Stimulated activated CD4-positive, alpha-beta T cell treated with anti-CD3 and anti-CD28 coated beads, Interleukin-15, amount 100 ng/mL, for 1 hour (primary cell): Measurements from ENCODE around the gene LINGO4.

Source experiments
- DNase-seq, 2 donors: peaks; one replicate each; pipeline ENCODE4 v3.0.0-alpha.2; 2020; ENCODE audit warnings: low read depth in 1 of 2, low spot score in 1 of 2

LINGO4 gene, protein sequence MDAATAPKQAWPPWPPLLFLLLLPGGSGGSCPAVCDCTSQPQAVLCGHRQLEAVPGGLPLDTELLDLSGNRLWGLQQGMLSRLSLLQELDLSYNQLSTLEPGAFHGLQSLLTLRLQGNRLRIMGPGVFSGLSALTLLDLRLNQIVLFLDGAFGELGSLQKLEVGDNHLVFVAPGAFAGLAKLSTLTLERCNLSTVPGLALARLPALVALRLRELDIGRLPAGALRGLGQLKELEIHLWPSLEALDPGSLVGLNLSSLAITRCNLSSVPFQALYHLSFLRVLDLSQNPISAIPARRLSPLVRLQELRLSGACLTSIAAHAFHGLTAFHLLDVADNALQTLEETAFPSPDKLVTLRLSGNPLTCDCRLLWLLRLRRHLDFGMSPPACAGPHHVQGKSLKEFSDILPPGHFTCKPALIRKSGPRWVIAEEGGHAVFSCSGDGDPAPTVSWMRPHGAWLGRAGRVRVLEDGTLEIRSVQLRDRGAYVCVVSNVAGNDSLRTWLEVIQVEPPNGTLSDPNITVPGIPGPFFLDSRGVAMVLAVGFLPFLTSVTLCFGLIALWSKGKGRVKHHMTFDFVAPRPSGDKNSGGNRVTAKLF

DNA sequence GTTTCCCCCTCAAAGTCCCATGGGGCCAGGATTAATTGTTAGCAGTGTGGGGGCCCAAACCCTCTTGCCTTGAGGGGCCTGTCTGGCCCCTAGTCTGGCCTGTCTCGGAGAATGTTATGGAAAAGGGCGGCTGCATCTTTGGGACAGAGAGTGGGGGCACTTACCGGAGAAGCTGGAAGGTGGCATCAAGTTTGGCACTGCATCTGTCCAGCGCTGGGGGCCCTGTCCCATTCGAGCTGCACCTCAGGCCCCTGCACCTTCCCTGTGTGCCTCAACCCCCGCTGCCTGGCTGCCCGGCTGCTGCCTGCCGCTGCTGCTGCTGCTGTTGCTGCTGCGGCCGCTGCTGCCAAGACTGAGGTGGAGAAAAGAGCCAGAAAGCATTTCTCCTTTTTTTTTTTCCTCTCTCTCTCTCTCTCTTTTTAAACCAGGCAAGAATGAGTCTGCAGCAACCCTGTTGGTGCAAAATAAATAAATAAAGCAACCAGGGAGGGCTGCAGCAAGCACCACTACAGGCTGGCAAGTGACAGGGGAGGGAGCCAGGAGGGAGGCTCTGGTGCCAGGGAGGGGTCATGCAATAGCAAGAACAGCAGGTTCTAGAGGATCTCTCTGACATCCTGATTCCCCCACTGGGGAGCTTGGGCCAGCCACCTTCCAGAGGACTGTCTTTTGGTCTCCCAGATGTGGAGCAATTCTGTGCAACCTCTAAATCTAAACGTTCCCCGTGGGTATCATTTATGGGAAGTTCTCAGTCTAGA lies at the start of gene LINGO4:
Gene LINGO4, minus strand, starts transcription at position 354 of the 755 bp plus-strand sequence. CDS start 2,715 bp downstream, outside the sequence.
- DNase-seq: no peak

DNA sequence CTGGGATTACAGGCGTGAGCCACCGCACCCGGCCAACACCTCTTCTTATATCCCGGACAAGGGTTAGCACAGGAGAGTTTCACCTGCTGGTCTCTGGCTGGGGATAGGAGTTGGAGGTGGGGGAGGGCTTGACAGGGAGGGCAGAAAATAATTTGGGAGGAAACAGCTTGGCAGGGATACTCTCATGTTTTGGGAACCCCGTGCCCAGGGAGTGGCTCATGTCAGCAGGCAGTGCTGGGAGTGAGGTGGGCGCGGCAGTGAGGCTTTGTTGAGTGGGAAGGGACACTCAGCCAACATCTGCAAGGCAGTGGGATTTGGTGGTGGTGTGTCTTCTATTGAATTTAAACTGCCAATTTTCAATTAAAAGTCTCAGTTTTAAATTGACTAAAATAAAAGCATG lies 49.4 kb upstream of the LINGO4 start:
- DNase-seq: no peak

DNA sequence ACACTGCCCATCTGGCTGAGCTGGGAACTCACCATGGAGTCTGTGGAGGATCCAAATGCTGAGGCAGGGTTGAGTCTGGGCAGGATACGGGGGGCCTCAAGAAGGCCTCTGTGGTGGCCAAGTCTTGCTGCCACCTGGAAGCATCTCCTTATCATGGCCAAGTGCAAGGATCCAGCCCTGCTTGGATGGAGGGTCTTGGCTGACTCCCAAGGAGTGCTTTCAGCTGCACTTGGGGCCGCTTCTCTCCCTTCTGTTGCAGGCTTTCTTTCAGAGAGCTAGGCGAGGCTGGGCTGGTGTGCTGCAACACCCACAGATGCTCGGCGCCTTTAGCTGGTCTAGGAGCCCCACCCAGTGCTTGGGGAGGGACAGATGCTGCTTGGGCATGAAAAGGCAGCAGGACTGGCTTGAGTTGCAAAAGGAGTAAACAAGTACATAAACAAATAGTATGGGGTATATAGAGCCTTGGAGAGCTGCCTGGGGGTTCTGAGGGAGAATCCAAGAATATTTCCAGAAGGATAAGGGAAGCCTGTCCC lies 48.3 kb upstream of the LINGO4 start, which contains the start of gene THEM5:
Gene THEM5, minus strand, starts transcription at position 302 of the 533 bp plus-strand sequence. Its CDS starts 147 bp downstream, at position 155.
- no peak for DNase-seq

DNA sequence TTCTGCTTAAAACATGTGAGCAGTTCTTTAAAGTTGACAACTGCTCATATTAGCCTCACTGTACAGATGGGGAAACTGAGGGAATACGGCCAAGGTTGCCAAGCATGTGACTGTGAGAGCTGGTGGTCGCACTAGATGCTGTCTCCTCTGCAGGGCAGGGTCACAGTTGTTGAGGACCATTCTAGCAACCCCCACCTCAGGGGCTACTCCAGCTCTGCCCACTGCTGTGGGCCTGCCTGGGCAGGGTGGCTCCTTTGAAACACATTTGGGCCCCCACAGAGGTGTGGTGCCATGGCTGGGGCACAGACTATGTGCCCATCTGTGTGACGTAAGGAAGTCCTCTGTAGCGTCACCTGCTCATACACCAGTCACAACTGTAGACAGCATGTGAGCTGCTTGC lies 47.5 kb upstream of the LINGO4 start:
- DNase-seq: no peak

DNA sequence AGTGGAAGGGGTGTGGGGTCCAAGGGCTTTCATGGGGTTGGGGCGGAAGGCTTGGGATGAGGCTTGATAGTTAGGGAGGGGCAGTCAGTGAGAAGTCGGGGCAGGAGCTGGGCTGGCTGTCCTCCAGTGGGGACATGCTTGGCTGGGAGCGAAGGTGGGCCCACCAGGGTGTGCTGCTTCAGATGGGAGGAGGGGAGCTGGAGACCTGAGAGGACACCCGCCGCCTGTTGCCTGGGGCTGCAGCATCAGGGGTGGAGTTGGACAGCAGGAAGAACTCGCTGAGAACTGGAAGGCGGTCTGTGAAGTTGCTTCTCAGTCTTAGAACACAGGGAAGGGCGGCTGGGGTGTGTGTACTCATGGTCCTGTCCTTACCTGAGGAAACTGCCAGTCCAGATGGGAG lies 46.7 kb upstream of the LINGO4 start:
- no peak for DNase-seq

DNA sequence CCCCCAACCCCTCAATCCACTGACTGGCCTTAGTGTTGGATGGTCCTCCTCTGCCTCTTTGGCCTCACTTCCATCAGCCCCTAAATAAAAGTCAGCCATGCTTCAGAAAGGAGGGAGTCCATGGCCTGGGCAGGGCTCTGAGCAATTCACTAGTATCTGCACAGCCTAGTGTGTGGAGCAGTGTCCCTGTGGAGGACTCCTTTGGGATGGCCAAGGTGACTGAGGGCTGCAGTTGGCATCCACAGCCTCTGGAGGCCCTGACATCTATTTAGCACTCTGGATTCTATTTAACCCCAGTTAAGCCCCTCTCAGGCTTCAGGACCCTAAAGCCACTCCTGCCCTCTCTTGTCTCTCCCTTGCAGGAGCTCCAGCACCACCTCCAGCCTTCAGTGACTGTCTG lies 44.7 kb upstream of the LINGO4 start:
- no peak for DNase-seq

DNA sequence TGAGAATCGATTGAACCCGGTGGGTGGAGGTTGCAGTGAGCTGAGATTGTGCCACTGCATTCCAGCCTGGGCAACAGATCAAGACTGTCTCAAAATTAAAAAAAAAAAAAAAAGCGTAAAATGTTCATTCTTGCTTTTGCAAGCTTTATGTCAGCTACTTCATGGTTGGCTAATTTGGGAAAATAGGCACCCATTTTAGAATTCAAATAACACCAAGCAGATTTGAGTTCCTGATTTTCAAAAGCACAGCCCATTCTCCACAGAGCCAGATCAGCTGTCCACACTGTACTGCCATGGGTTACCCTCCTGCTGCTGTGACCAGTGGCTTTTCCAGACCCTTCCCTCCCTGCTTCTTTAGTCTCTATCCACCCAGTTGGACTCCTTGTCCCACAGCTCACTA lies 43.9 kb upstream of the LINGO4 start:
- no peak for DNase-seq

DNA sequence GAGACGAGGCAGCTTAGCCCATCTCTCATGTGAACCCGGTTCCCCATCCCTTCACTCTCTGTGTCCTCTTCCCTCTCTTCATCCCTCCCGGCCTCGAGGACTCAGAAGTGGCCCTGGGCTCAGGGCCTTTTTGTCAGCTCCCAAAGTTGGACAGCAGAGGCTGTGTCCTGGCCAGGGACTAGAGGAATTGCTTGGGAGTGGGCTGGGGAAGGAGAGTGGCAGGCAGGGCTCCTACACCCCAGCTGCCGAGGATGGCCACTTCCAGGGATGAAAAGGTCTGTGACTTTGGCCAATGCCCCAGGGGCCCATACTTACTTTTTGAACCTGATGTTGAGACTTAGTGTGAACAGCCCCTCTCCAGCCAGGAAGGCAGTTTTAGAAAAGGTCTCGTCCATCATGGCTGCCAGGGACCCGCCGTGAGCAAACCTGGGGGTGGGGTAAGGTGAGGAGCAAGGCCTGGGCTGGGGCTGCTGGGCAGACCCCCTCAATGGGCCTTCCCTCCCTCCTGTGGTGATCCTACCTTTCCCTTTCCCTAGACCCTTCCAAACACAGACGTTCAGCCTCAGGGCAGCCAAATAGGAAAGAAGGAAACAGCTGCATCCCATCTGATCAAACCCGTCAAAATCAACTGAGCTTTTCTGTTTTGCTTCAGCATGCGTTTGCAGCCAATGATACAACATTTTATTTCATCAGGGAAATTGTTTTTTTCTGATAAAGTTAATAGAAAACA lies 42.8 kb upstream of the LINGO4 start:
- DNase-seq: no peak

DNA sequence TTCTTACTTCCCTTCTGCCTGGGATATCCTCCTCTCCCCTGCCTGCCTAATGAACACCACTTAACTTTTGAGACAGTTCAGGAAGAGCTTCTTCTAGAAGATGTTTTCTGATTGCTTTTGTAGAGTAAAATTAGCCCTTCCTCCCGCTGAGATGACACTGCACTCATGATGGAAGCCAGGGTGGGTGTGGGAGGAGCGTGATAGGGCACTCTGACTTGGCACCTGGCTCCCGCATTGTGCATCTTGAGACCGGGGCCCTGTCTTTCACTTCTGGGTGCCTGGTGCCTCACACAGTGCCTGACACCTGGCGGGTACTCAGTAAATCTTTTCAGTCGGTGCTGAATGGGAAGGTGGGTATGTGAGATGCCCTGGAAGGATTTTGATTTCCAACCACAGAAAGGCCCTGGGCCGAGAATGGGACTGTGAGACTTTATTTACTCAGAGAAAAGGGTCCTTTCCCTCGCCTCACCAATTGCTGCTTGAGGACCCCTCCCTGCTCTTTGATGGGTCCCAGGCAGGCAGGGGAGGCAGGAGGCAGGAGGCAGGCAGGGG lies 41.5 kb upstream of the LINGO4 start:
- no peak for DNase-seq

DNA sequence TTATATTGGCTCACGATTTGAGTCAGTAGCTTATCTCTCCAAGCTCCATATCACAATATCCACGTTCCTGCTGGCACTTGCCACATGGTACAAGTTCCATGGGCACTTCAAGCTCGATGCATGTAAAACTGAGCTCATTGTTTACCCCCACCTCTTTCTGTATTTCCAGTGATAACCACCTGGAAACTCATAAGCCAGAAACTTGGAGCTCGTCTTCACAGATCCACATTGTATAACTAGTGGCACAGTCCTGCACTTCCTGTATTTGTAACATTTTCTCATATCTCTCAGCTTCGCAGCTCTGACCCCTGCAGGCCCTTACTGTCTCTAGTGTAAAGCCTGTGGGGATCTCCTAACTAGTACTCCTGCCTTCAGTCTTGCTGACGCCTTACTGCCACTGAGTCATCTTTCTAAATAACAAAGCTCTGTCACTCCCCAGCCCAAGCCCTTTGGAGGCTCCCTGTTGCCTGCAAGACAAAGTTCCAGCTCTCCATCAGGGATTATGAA lies 40.9 kb upstream of the LINGO4 start:
- DNase-seq: no peak

DNA sequence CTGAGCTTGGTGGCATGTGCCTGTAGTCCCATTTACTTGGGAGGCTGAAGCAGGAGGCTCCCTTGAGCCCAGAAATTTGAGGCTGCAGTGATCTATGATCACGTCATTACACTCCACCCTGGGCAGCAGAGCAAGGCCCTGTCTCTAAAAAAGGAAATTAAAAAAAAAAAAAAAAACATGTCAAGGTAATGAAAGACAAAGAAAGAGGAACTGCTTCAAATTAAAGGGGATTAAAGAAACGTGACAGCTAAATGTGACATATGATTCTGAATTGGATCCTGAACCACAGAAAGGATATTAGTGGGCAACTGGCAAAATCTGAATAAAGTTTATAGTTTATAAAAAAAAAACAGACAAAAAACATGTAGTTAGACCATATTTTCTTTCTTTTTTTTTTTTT lies 38.2 kb upstream of the LINGO4 start:
- DNase-seq: no peak

DNA sequence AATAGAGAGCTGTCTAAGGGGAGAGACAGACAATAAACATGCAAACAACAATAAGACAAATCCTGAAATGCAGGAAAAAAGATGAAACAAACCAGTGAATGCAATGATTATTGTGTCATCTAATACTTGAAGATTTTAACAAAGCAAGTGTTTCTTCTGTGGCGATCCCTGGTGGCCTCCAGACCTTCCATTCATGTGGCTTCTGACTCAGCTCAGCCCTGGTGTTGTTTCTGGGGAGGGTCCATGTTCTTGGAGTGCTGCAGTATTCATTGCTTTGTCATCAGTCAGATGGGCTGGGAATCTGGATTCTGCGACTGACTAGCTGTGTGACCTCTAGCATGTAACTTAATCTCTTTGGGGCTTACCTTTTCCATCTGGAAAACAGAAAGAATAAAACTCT lies 35.9 kb upstream of the LINGO4 start:
- DNase-seq: no peak

DNA sequence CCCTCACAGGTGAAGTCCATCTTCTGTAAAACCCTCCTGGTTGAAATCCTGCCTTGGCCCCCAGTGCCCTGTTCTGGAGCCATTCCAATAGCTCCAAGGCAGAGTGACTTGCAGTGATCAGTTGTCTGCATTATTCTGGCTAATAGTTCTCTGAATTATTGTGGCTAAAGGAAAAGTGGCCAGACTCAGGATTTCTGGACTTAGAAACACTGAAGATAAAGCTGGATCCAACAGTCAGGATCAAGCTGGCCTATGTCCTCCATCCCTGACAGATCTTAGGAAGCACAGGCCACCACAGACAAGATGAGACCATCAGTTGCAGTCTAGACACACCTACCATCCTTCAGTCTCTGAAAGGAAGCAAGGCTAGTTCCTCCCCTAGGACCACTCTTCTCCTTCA lies 35.2 kb upstream of the LINGO4 start:
- DNase-seq: no peak

DNA sequence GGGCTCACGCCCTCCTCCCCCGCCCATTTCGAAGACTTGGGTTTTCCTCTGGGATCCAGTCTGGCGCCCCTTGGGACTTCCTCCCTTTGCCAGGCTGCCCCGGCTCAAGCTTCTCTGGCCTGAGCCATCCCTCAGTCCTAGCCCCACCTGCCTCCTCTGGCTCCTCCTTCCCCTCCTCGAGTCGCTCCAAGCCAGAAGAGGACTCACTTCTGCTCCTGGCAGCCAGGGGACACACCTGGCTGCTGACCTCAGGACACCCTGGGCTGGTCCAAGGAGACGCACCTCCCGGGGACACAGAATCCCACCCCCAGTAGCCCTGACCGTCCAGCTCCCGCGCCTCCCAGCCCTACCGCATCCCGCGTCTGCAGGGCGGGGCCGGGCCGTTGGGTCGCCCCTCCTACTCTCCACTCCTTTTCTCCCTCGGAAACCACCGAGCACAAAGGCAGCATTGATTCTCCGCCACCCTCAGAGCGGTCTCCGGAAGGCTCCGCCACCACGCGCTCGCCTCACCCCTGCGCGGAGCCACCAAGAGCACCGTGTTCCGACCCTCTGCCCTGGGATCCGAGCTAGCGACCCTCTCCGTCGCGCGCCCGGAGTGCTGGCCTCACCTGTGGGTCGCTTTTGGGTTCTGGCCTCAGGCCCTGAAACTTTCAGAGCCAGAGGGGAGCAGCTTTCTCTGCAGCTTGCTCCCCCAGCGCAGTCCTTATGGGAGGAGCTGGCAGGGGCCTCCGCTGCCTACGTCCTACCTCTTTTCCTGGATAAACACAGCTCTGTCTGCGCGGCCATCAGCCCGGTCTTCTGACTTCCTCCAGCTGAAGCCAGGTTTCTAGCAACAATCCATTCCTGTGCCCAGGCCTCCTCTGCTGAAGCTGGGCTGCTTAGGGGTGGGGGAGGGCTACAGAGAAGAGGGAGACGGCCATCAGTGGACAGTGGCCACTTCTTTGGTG lies 34.5 kb upstream of the LINGO4 start, which contains the start of gene C2CD4D:
Gene C2CD4D, minus strand, starts transcription at position 364 of the 947 bp plus-strand sequence. CDS start 831 bp downstream, outside the sequence.
- DNase-seq: peak; percentile 47 to 51

DNA sequence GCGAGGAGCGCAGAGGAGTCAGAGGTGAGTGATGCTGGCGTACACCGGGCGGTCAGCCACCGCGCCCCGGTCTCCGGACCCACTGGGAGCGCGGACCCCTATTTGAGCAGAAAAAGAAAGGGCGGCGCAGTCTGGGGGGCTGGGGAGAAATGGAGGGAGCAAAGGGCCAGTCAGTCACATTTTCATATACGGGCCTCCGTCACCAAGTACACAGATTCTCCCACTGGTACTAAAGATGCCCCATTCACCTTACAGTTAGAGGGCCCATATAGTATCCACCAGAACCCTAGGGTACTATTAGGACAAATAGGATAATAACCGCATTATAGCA lies 33.8 kb upstream of the LINGO4 start:
- no peak for DNase-seq

DNA sequence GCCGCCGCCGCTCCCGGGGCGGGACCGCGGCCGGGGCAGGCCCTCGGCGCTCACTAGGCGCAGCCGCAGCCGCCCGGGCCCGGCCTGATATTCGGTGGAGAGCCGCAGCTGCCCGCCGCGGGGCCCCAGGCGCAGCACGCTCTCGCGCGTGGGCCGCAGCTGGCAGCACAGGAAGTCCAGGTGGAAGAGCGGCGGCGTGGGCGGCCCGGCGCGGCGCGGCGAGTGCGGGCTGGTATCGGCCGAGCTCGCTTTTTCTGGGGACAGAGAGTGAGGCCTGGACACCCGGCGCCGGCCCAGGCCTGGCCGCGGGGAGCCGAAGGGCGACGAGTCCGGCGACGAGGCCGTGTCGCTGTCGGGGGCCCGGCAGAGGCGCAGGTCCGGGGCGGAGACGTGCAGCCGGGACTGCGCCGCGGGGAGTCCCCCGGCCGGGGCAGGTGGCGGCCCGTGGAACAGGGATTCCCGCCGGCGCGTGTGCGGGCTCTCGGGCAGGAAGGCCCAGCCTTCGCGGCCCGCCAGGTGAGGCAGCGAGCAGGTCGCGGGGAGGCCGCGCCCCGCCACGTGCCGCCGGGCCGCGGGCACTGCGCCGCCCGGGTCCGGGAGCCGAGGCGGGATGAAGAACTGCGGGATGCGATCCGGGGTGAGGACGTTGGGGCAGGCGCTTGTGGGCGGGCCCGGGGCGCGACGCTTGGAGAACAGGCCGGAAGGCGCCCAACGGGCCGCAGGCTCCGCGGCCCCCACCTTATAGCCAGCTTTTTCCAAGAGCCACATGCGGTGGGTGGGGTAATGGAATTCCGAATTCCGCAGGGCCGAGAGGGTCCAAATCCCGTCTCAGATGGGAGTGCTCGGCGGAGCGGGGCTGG lies 33.2 kb upstream of the LINGO4 start:
- no peak for DNase-seq

DNA sequence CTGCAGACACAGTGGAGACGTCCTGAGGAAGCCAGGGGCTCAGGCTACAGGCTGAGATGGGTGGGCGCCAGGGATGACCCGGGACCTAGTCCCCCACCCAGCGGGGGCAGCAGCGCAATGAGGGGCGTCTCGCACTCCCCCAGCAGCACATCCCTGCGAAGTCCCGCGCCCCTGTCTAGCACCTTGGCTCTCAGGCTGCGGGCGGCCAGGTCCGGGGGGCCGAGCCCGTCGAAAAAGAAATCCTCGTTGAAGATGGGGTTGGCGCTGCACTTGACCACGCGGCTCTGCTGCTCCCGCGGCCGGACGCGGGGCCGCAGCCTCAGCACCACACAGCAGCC lies 32.6 kb upstream of the LINGO4 start:
- no peak for DNase-seq

DNA sequence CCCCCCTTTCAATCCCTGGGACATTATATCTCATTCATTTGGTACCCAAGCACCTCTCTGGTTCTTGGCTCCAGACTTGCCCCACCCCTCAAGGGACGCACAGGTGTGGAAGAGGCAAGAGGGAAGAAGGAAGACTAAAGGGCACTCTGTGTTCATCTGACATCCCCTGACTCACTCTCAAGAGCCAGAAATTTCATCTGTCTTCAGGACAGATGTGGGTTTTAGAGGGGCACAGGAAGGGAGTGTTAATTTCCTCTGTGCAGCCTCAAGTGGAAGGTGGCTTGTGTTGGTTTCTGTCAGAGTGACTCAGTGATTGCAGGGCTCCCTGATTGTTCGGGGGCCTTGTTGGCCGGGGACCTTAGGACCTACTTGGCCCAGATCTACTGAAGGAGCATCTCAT lies 32.0 kb upstream of the LINGO4 start:
- no peak for DNase-seq

DNA sequence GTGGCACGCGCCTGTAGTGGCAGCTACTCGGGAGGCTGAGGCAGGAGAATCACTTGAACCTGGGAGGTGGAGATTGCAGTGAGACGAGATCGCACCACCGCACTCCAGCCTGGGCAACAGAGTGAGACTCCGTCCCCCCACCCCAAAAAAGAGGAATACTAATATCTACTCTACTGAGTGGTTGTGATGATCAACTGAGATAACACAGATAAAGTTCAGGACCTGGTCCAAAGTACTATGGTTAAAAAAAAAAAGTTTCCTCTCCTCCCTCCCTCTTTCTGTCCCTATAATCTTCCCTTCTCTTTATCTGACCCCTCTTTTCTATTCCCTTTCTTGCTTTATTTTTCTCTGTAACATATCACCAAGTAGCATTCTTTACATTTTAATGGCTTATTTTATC lies 30.4 kb upstream of the LINGO4 start:
- no peak for DNase-seq
